Parathyroid adenoma (tissue), 2 donors: ENCODE measurements around the gene MAP3K8.

Source experiments
- H2AFZ ChIP-seq: fragments of 300-600 bp; sonication (generic); one replicate; pipeline ENCODE4 v1.7.0; 2017; ENCODE audit warnings: antibody characterized with exemption, mild to moderate bottlenecking
- H3K27ac ChIP-seq: fragments of 300-600 bp; sonication (generic); one replicate; pipeline ENCODE4 v1.7.0; 2017
- H3K27me3 ChIP-seq: fragments of 300-600 bp; sonication (generic); one replicate; pipeline ENCODE4 v1.7.0; 2017; ENCODE audit warnings: low read length; ENCODE audit not compliant: control insufficient read depth, insufficient read depth
- H3K36me3 ChIP-seq: fragments of 300-600 bp; sonication (generic); one replicate; pipeline ENCODE4 v1.7.0; 2017; ENCODE audit warnings: low read length; ENCODE audit not compliant: control insufficient read depth, insufficient read depth
- H3K4me1 ChIP-seq: fragments of 300-600 bp; sonication (generic); one replicate; pipeline ENCODE4 v1.7.0; 2017; ENCODE audit warnings: control low read depth
- H3K4me2 ChIP-seq: fragments of 300-600 bp; sonication (generic); one replicate; pipeline ENCODE4 v1.7.0; 2017; ENCODE audit warnings: low read length
- H3K4me3 ChIP-seq: fragments of 300-600 bp; sonication (generic); one replicate; pipeline ENCODE4 v1.7.0; 2017; ENCODE audit warnings: low read depth, low read length
- H3K79me2 ChIP-seq: fragments of 300-600 bp; sonication (generic); one replicate; pipeline ENCODE4 v1.7.0; 2017; ENCODE audit warnings: control low read depth
- H3K9ac ChIP-seq: fragments of 300-600 bp; sonication (generic); one replicate; pipeline ENCODE4 v1.7.0; 2017; ENCODE audit warnings: mild to moderate bottlenecking
- H3K9me3 ChIP-seq: fragments of 300-600 bp; sonication (generic); one replicate; pipeline ENCODE4 v1.7.0; 2017; ENCODE audit warnings: low read length; ENCODE audit not compliant: control insufficient read depth
- CTCF ChIP-seq: fragments of 300-600 bp; sonication (generic); IDR thresholded peaks from one replicate; pipeline ENCODE4 v1.7.0; 2017; ENCODE audit warnings: antibody characterized with exemption, mild to moderate bottlenecking
- donor health status: primary hyperparathyroidism.

Gene MAP3K8

DNA sequence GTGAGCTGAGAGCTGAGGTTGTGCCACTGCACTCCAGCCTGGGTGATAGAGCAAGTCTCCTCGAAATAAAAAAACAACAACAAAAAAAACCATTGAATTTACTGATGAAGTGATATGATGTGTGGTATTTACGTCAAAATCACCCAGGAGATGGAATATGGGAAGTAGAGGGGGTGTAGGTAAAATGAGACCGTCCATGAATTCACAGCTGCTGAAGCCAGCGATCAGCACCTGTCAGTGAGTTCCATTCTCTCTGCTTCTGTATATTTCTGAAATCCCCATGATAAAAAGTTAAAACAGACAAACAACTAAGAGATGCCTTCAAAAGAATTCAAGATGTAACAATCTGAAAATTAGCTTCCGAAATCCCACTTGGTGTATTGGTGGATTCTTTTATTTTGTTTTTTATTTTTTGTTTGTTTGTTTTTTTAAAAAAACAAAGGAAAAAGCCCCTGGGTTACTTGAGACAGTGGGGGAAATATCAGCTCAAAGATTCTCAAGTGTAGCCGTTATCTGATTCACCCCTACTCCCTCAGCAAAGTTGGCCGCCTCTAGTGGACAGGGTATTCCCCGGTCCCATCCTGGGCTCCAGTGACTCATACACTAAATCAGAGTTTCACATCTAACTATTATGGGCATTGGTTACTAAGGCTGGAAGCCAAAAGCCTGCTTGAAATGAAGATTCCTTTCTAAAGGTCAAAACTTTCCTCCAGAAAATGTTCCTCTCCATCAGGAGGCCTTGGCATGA is 76.4 kb downstream of the MAP3K8 start:
- H2AFZ ChIP-seq: peak overlapping the region; percentile 25
- H3K4me3 ChIP-seq: no peak overlapping the region
- no peaks in the 10 kb centered on the region for H3K79me2 ChIP-seq
- H3K4me2 ChIP-seq: peak overlapping the region; percentile 13
- H3K4me1 ChIP-seq: peaks cover 6% of the 10 kb centered on the region
- H3K9ac ChIP-seq: no peak overlapping the region
- no peaks in the 10 kb centered on the region for H3K27me3 ChIP-seq
- H3K27ac ChIP-seq: peak overlapping the region; percentile 54
- TF ChIP-seq CTCF: peak; percentile 27
- no peaks in the 10 kb centered on the region for H3K36me3 ChIP-seq
- H3K9me3 ChIP-seq: no peaks in the 10 kb centered on the region

GRCh38 chr10:30510932-30511700 is 77.1 kb downstream of the MAP3K8 start:
- H3K27me3 ChIP-seq: no peaks in the 10 kb centered on the region
- no peaks in the 10 kb centered on the region for H3K36me3 ChIP-seq
- TF ChIP-seq CTCF: no peak
- peaks cover 6% of the 10 kb centered on the region for H3K4me1 ChIP-seq
- H3K4me2 ChIP-seq: peak overlapping the region; percentile 13
- no peaks in the 10 kb centered on the region for H3K79me2 ChIP-seq
- H2AFZ ChIP-seq: peak overlapping the region; percentile 25
- no peaks in the 10 kb centered on the region for H3K9me3 ChIP-seq
- H3K9ac ChIP-seq: no peak overlapping the region
- peak overlapping the region; percentile 54 for H3K27ac ChIP-seq
- H3K4me3 ChIP-seq: no peak overlapping the region
